Measurements from ENCODE around the gene BCR.
"Not testable (repeated sequence)": the region's sequence is repeated elsewhere in the genome, so short reads cannot be mapped to it uniquely, and the experiment has no call there.

The BCR gene

DNA sequence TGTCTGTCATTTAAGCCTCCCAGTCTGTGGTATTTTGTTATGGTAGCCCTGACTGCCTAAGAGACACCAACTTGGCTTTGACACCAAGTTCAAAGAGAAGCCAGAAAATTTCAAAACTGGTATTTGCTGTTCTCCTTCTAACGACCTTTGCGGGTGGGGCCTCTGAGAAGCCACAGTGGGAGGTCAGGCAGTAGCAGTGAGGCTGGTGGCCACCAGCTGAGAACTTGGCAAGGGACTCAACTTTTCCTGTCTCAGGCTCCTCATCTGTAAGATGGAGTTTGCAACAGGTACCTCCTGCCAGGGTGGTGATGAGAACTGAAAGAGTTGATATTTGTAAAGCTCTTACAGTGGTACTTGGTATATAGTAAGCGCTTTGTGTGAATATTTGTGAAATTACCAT, 183.4 kb downstream of the BCR start:
- Histone ChIP-seq H3K4me3 (ENCODE audit: low read length) (no peak overlapping the region), H3K36me3 (ENCODE audit: control insufficient read depth, low read depth, low read length) (no peaks in the 10 kb centered on the region), H3K27ac (ENCODE audit: low read length) (no peak overlapping the region), H3K9me3 (ENCODE audit: control insufficient read depth, low read depth, low read length) (no peaks in the 10 kb centered on the region), H3K4me1 (ENCODE audit: control insufficient read depth, low read depth, low read length) (peaks cover 13% of the 10 kb centered on the region), H3K27me3 (ENCODE audit: control insufficient read depth, insufficient read depth, low read length) (peaks cover 98% of the 10 kb centered on the region), H3K9ac (ENCODE audit: low read length) (no peak overlapping the region)

DNA sequence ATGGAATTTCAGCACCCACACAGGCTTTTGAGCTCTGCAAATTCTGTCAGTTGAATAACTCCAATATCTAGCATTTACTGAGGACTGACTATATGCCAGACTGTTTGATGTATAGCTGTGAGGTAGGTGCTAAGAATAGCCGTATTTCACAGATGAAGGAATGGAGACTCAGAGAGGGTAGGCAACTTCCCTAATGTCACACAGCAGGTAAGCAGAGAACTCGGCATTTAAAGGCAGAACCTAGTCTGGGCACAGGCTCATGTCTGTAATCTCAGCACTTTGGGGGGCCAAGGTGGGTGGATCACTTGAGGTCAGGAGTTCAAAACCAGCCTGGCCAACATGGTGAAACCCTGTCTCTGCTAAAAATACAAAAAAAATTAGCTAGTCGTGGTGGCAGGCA, 184.1 kb downstream of the BCR start:
- Histone ChIP-seq H3K9ac (ENCODE audit: low read length) (no peak overlapping the region), H3K27me3 (ENCODE audit: control insufficient read depth, insufficient read depth, low read length) (peaks cover 100% of the 10 kb centered on the region), H3K27ac (ENCODE audit: low read length) (no peak overlapping the region), H3K4me3 (ENCODE audit: low read length) (no peak overlapping the region), H3K36me3 (ENCODE audit: control insufficient read depth, low read depth, low read length) (no peaks in the 10 kb centered on the region), H3K4me1 (ENCODE audit: control insufficient read depth, low read depth, low read length) (peaks cover 13% of the 10 kb centered on the region), H3K9me3 (ENCODE audit: control insufficient read depth, low read depth, low read length) (no peaks in the 10 kb centered on the region)

DNA sequence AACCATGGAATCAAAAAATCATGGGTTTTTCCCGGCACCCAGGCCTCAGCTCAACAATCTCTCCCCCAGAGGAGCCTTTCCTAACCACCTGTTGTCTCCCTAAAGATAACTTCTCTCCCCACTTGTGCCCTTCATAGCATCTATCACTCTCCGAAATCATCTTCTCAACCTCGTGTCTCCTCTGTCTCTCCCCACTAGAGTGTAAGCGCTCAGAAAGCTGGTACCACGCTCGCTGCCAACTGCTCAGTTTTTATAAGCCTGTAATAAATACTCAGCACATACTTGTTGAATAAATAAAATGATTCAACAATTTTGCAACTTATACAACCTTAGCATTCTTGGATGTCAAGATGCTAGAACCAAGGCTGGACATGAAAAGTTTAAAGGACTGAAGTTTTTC, 185.2 kb downstream of the BCR start:
- H3K4me3 ChIP-seq (ENCODE audit: low read length), result no peak overlapping the region
- H3K36me3 ChIP-seq (ENCODE audit: control insufficient read depth, low read depth, low read length), result no peaks in the 10 kb centered on the region
- H3K27ac ChIP-seq (ENCODE audit: low read length), result no peak overlapping the region
- no peaks in the 10 kb centered on the region for H3K9me3 ChIP-seq (ENCODE audit: control insufficient read depth, low read depth, low read length)
- H3K9ac ChIP-seq (ENCODE audit: low read length), result no peak overlapping the region
- H3K27me3 ChIP-seq (ENCODE audit: control insufficient read depth, insufficient read depth, low read length), result peaks cover 100% of the 10 kb centered on the region
- H3K4me1 ChIP-seq (ENCODE audit: control insufficient read depth, low read depth, low read length), result peaks cover 13% of the 10 kb centered on the region

DNA sequence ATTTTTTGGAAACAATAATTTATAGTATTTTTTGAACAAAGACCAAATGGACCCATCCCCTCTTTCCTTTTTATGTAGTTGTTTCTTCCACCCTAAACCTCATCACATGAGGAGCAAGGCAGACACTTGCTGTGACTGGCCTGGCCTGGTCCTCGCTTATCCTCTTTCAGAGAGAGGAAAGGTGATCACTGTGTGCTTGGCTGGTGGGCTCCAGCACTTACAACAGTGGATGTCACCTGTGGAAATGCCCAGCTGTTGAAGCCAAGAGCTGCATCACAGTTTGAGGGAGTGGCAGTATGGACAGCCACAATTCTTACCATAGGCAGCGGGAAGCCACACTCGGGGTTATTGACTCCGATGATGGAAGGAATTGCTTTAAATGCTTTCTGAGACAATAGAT, 185.7 kb downstream of the BCR start:
- Histone ChIP-seq H3K9ac (ENCODE audit: low read length) (no peak overlapping the region), H3K27me3 (ENCODE audit: control insufficient read depth, insufficient read depth, low read length) (peaks cover 100% of the 10 kb centered on the region), H3K9me3 (ENCODE audit: control insufficient read depth, low read depth, low read length) (no peaks in the 10 kb centered on the region), H3K36me3 (ENCODE audit: control insufficient read depth, low read depth, low read length) (no peaks in the 10 kb centered on the region), H3K27ac (ENCODE audit: low read length) (no peak overlapping the region), H3K4me3 (ENCODE audit: low read length) (no peak overlapping the region), H3K4me1 (ENCODE audit: control insufficient read depth, low read depth, low read length) (peaks cover 13% of the 10 kb centered on the region)

DNA sequence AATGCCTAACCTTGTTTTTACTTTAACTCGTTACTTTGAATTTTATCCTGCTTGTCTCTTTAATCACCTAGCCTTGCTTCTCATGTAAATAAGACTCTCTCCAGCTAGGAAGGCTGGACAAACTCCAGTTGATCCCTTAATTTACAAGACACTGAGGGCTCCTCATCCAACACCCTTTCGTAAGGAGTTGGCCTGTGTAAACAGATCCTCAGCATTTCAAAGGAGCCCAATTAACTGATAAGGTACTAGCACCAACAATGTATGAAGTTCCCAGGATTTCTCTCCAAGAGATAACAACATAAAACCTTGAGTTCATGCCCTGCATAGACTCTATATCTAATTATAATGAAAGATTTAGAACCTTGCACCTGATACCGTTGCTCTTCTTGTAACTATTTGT, 186.9 kb downstream of the BCR start:
- H3K9ac ChIP-seq (ENCODE audit: low read length); H3K36me3 ChIP-seq (ENCODE audit: control insufficient read depth, low read depth, low read length); H3K27ac ChIP-seq (ENCODE audit: low read length); H3K4me3 ChIP-seq (ENCODE audit: low read length); H3K9me3 ChIP-seq (ENCODE audit: control insufficient read depth, low read depth, low read length): not testable (repeated sequence)
- Histone ChIP-seq H3K27me3 (ENCODE audit: control insufficient read depth, insufficient read depth, low read length) (peaks cover 98% of the 10 kb centered on the region), H3K4me1 (ENCODE audit: control insufficient read depth, low read depth, low read length) (peaks cover 13% of the 10 kb centered on the region)

All from iPS-18a (cell line).